Neural cell (in vitro differentiated cells): ENCODE measurements around the gene SBNO2. TPM values are rescaled to one million over a fixed set of nuclear protein-coding genes. Genes with fewer than 3 reads are reported as not detected.

Experiments
- H2AFZ ChIP-seq: fragments of 200-600, 300-800 bp; sonication (generic), shearing (Covaris generic); 2 replicates; pipeline ENCODE4 v1.6.0; 2014; ENCODE audit warnings: low read depth, mild to moderate bottlenecking, antibody characterized with exemption, low read length, moderate library complexity
- H3F3A ChIP-seq: fragments of 200-600 bp; shearing (Covaris generic); 2 replicates; pipeline ENCODE4 v1.6.1; 2016; ENCODE audit warnings: mild to moderate bottlenecking, moderate library complexity, mixed read lengths, antibody characterized with exemption, low read length; ENCODE audit not compliant: insufficient read depth, poor library complexity, severe bottlenecking
- H3K27ac ChIP-seq: fragments of 200-600, 300-800 bp; sonication (generic), shearing (Covaris generic); 2 replicates; pipeline ENCODE4 v1.5.1; 2014; ENCODE audit warnings: mild to moderate bottlenecking, low read length, moderate library complexity
- H3K27me3 ChIP-seq: fragments of 300-800, 200-600 bp; sonication (generic), shearing (Covaris generic); 2 replicates; pipeline ENCODE4 v1.6.0; 2014; ENCODE audit warnings: mild to moderate bottlenecking, low read depth, low read length, moderate library complexity; ENCODE audit not compliant: insufficient read depth
- H3K36me3 ChIP-seq: fragments of 300-800, 200-600 bp; sonication (generic), shearing (Covaris generic); 2 replicates; pipeline ENCODE4 v1.5.1; 2014; ENCODE audit warnings: mild to moderate bottlenecking, antibody characterized with exemption, low read length, moderate library complexity; ENCODE audit not compliant: insufficient read depth
- H3K4me2 ChIP-seq: fragments of 300-800, 200-600 bp; sonication (generic), shearing (Covaris generic); 2 replicates; pipeline ENCODE4 v1.6.0; 2014; ENCODE audit warnings: mild to moderate bottlenecking, low read length
- H3K4me3 ChIP-seq: fragments of 300-800, 200-600 bp; sonication (generic), shearing (Covaris generic); 2 replicates; pipeline ENCODE4 v1.5.1; 2014; ENCODE audit warnings: mild to moderate bottlenecking, low read length, moderate library complexity
- H3K79me2 ChIP-seq: fragments of 200-600 bp; shearing (Covaris generic); replicated peaks from 2 replicates; pipeline ENCODE4 v1.6.0; 2014; ENCODE audit warnings: mild to moderate bottlenecking, low read length, moderate library complexity; ENCODE audit not compliant: insufficient read depth
- H3K9ac ChIP-seq: fragments of 300-800, 200-600 bp; sonication (generic), shearing (Covaris generic); 2 replicates; pipeline ENCODE4 v1.6.1; 2016; ENCODE audit warnings: mild to moderate bottlenecking, low read length, mixed read lengths
- H3K9me2 ChIP-seq: fragments of 200-600 bp; shearing (Covaris generic); 2 replicates; pipeline ENCODE4 v1.6.1; 2016; ENCODE audit warnings: mild to moderate bottlenecking, low read length, mixed read lengths; ENCODE audit not compliant: insufficient read depth
- H3K9me3 ChIP-seq: fragments of 200-600, 300-800 bp; sonication (generic), shearing (Covaris generic); 2 replicates; pipeline ENCODE4 v1.6.1; 2016; ENCODE audit warnings: mild to moderate bottlenecking, mixed run types, low read length, moderate library complexity, mixed read lengths
- H4K20me1 ChIP-seq: fragments of 200-600 bp; shearing (Covaris generic); 2 replicates; pipeline ENCODE4 v1.6.1; 2016; ENCODE audit warnings: mild to moderate bottlenecking, mixed run types; ENCODE audit not compliant: insufficient read depth
- EP300 ChIP-seq: fragments of 450-650 bp; conservative IDR thresholded peaks from 2 replicates; pipeline ENCODE4 v1.6.1; 2014; ENCODE audit warnings: antibody characterized with exemption, mild to moderate bottlenecking, moderate library complexity; ENCODE audit not compliant: poor library complexity, severe bottlenecking
- EZH2 ChIP-seq: fragments of 200-600, 300-800 bp; shearing (Covaris generic), sonication (generic); IDR thresholded peaks from 2 replicates; pipeline ENCODE4 v1.6.1; 2014; ENCODE audit warnings: antibody characterized with exemption, low read length, borderline replicate concordance, mild to moderate bottlenecking; ENCODE audit not compliant: insufficient read depth, poor library complexity, severe bottlenecking
- MXI1 ChIP-seq: fragments of 450-650 bp; conservative IDR thresholded peaks from 2 replicates; pipeline ENCODE4 v1.6.1; 2014; ENCODE audit warnings: antibody characterized with exemption, mild to moderate bottlenecking; ENCODE audit not compliant: poor library complexity, severe bottlenecking
- POLR2AphosphoS5 ChIP-seq: IDR thresholded peaks from 2 replicates; pipeline ENCODE4 v1.6.1; 2012
- RAD21 ChIP-seq: fragments of 450-650 bp; conservative IDR thresholded peaks from 2 replicates; pipeline ENCODE4 v1.6.1; 2014; ENCODE audit warnings: antibody characterized with exemption, mild to moderate bottlenecking, moderate library complexity
- SMC3 ChIP-seq: fragments of 450-650 bp; conservative IDR thresholded peaks from 2 replicates; pipeline ENCODE4 v1.6.1; 2014; ENCODE audit warnings: antibody characterized with exemption, mild to moderate bottlenecking, moderate library complexity; ENCODE audit not compliant: poor library complexity
- TAF1 ChIP-seq: IDR thresholded peaks from 2 replicates; pipeline ENCODE4 v1.6.1; 2012; ENCODE audit warnings: low read depth
- polyA plus RNA-seq: library from polyadenylated mRNA; depleted of rRNA; stranded (reverse); fragments of >200 nt; gene quantifications from 2 replicates; pipeline ENCODE4 v1.2.3, GENCODE V29; 2014
- TF ChIP-seq, protein P1 (sequence below): IDR thresholded peaks from 2 replicates; pipeline ENCODE4 v1.6.1; 2012; ENCODE audit warnings: borderline replicate concordance
- TF ChIP-seq, protein P2 (sequence below): fragments of 450-650 bp; IDR thresholded peaks from 2 replicates; pipeline ENCODE4 v1.5.1; 2014; ENCODE audit warnings: antibody characterized with exemption, mild to moderate bottlenecking, moderate library complexity; ENCODE audit not compliant: poor library complexity, severe bottlenecking

Gene SBNO2
- polyA plus RNA-seq, 1 donor from 2014 or later: 4.8 TPM

DNA sequence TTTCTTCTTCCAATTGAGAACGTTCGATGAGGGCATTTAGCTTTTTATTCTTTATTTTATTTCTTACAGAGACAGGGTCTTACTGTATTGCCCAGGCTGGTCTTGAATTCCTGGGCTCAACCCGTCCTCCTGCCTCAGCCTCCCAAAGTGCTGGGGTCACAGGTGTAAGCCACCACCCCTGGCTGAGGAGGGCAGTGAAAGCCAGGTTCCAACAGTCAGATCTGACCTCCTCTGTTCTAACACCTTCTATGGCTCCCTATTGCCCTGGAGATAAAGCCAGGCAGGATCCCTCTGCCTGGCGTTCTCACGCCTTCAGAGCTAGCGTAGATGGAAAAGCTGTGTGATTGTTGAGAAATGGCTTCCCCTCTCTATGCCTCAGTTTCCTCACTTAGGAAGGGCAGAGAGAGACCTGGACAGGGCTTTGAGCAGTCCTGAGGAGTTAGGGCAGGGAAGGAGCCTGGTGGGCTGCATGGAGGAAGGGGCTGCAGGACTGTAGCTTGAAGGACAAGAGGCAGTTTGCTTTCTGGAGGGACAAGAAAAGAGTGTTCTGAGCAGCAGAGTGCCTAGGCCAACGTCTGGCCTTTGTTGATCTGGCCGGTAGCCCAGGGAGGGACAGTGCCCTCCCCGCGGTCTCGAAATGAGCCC is 101.6 kb downstream of the SBNO2 start:
- TF ChIP-seq SMC3 (no peak), EP300 (no peak)
- Histone ChIP-seq H3K4me3 (no peak overlapping the region), H2AFZ (no peak overlapping the region), H3K36me3 (no peaks in the 10 kb centered on the region), H3K9me3 (no peaks in the 10 kb centered on the region), H4K20me1 (no peaks in the 10 kb centered on the region), H3K9me2 (no peaks in the 10 kb centered on the region), H3K4me2 (no peak overlapping the region), H3F3A (no peaks in the 10 kb centered on the region), H3K27me3 (peaks cover 41% of the 10 kb centered on the region), H3K9ac (no peak overlapping the region), H3K27ac (no peak overlapping the region), H3K79me2 (no peaks in the 10 kb centered on the region)

DNA sequence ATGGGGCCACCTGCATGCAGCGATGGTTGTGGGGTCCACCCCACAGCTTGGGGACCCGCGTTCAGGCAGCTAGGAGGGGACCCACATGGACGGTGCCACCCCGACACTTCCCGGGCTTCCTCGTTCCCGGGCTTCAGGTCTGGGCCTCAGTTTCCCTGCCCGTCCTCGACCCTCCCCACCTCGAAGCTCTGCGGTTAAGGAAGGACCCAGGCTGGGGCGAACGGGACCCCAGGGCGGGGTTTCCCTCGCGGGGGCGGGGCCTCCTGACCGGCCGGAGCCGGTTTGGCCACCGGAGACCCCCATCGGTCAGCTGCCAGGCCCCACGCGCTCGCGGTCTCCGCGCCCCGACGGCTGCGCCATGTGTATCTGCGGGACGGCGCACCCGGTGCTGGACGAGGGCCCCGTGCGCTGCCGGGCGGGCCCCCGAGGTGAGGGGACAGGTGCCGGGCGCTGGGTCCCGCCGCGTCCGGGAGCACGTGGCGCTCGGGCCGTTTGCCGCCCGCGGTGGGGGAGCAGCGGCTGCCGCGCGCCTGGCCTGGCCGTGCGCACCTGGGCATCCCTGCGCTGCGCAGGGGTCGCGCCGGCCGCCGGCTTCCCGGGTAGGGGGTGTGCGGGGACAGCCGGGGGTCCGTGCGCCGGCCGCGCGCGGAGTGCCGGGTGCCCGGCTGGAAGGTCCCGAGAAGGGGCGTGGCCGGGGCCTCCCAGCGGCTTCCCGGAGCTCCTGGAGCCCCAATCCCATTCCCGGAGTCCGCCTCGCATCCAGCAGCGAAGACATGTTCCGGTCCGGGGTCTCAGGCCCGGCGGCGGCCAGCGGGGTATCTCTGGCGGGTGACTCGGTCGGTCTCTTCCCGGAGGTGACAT is 102.9 kb downstream of the SBNO2 start:
- no peaks in the 10 kb centered on the region for H3K9me3 ChIP-seq
- peaks cover 51% of the 10 kb centered on the region for H3K27me3 ChIP-seq

DNA sequence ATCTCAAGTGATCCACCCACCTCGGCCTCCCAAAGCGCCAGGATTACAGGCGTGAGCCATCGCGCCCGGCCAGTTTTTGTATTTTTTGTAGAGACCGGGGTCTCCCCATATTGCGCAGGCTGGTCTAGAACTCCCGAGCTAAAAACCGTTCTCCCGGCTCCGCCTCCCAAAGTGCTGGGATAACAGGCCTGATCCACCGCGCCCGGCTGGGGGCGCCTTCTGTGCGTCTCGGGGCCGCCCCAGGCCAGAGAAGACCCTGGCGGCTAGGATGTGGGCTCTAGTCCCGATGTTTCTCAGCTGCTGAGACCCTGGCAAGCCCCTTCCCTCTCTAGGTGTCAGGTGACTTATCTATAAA is 103.5 kb downstream of the SBNO2 start:
- H3K4me3 ChIP-seq: no peak overlapping the region

More for the DNA sequence above, 102.9 kb downstream of the SBNO2 start:
- Histone ChIP-seq H3K27ac (no peak overlapping the region), H3K9ac (no peak overlapping the region), H3F3A (no peaks in the 10 kb centered on the region), H3K9me2 (no peaks in the 10 kb centered on the region), H3K4me2 (no peak overlapping the region), H4K20me1 (no peaks in the 10 kb centered on the region), H3K36me3 (no peaks in the 10 kb centered on the region), H3K4me3 (no peak overlapping the region), H2AFZ (no peak overlapping the region), H3K79me2 (no peaks in the 10 kb centered on the region)
- no peak for TF ChIP-seq MXI1
- TF ChIP-seq RAD21: no peak

More for the DNA sequence above, 103.5 kb downstream of the SBNO2 start:
- TF ChIP-seq TAF1: no peak
- TF ChIP-seq, protein P1, sequence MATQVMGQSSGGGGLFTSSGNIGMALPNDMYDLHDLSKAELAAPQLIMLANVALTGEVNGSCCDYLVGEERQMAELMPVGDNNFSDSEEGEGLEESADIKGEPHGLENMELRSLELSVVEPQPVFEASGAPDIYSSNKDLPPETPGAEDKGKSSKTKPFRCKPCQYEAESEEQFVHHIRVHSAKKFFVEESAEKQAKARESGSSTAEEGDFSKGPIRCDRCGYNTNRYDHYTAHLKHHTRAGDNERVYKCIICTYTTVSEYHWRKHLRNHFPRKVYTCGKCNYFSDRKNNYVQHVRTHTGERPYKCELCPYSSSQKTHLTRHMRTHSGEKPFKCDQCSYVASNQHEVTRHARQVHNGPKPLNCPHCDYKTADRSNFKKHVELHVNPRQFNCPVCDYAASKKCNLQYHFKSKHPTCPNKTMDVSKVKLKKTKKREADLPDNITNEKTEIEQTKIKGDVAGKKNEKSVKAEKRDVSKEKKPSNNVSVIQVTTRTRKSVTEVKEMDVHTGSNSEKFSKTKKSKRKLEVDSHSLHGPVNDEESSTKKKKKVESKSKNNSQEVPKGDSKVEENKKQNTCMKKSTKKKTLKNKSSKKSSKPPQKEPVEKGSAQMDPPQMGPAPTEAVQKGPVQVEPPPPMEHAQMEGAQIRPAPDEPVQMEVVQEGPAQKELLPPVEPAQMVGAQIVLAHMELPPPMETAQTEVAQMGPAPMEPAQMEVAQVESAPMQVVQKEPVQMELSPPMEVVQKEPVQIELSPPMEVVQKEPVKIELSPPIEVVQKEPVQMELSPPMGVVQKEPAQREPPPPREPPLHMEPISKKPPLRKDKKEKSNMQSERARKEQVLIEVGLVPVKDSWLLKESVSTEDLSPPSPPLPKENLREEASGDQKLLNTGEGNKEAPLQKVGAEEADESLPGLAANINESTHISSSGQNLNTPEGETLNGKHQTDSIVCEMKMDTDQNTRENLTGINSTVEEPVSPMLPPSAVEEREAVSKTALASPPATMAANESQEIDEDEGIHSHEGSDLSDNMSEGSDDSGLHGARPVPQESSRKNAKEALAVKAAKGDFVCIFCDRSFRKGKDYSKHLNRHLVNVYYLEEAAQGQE: no peak
- TF ChIP-seq, protein P2, sequence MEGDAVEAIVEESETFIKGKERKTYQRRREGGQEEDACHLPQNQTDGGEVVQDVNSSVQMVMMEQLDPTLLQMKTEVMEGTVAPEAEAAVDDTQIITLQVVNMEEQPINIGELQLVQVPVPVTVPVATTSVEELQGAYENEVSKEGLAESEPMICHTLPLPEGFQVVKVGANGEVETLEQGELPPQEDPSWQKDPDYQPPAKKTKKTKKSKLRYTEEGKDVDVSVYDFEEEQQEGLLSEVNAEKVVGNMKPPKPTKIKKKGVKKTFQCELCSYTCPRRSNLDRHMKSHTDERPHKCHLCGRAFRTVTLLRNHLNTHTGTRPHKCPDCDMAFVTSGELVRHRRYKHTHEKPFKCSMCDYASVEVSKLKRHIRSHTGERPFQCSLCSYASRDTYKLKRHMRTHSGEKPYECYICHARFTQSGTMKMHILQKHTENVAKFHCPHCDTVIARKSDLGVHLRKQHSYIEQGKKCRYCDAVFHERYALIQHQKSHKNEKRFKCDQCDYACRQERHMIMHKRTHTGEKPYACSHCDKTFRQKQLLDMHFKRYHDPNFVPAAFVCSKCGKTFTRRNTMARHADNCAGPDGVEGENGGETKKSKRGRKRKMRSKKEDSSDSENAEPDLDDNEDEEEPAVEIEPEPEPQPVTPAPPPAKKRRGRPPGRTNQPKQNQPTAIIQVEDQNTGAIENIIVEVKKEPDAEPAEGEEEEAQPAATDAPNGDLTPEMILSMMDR: no peak
- TF ChIP-seq EZH2: no peak
- no peak for TF ChIP-seq POLR2AphosphoS5
- no peak for TF ChIP-seq MXI1
- no peak for TF ChIP-seq EP300
- TF ChIP-seq SMC3: no peak
- no peak for TF ChIP-seq RAD21
- Histone ChIP-seq H3K4me2 (no peak overlapping the region), H3K9ac (no peak overlapping the region), H3K79me2 (no peaks in the 10 kb centered on the region), H2AFZ (no peak overlapping the region), H4K20me1 (no peaks in the 10 kb centered on the region), H3K36me3 (no peaks in the 10 kb centered on the region), H3K9me3 (no peaks in the 10 kb centered on the region), H3K9me2 (no peaks in the 10 kb centered on the region), H3K27ac (no peak overlapping the region), H3F3A (no peaks in the 10 kb centered on the region), H3K27me3 (peaks cover 54% of the 10 kb centered on the region)
